T-helper 22 cell (primary cell): ENCODE data around the gene RUBCN.

Source experiments
- DNase-seq: peaks from one replicate; pipeline ENCODE4 v3.0.0-alpha.2; 2020; ENCODE audit warnings: low read depth

The RUBCN gene

GRCh38 chr3:197736491-197737318 is at the start of gene RUBCN:
Gene RUBCN (minus strand): TSS chr3:197736904. CDS start chr3:197736719, 185 bp downstream.
- DNase-seq, result peak; percentile 94

GRCh38 chr3:197784019-197784585 is 47.4 kb upstream of the RUBCN start:
- DNase-seq, result no peak

- DNase-seq, result no peak
Observed at GRCh38 chr3:197782230-197782629, 45.5 kb upstream of the RUBCN start.

- DNase-seq, result no peak
Observed at GRCh38 chr3:197775317-197775716, 38.6 kb upstream of the RUBCN start.

- DNase-seq, result no peak
Observed at GRCh38 chr3:197761784-197762183, 25.1 kb upstream of the RUBCN start.

GRCh38 chr3:197758512-197758911 is 21.8 kb upstream of the RUBCN start:
- no peak for DNase-seq

GRCh38 chr3:197756704-197757103 is 20.0 kb upstream of the RUBCN start:
- DNase-seq, result no peak

GRCh38 chr3:197753263-197753662 is 16.6 kb upstream of the RUBCN start:
- no peak for DNase-seq

- DNase-seq, result no peak
Observed at GRCh38 chr3:197752107-197752506, 15.4 kb upstream of the RUBCN start.

GRCh38 chr3:197750858-197751737 is 14.4 kb upstream of the RUBCN start:
- no peak for DNase-seq

- peak; percentile 30 for DNase-seq
Observed at GRCh38 chr3:197750396-197750831, 13.7 kb upstream of the RUBCN start.

GRCh38 chr3:197749601-197750395 is 13.1 kb upstream of the RUBCN start, which contains the start of gene FYTTD1:
Gene FYTTD1 (plus strand): TSS chr3:197749883. CDS start chr3:197749972, 89 bp downstream.
- peak; percentile 79 for DNase-seq

- DNase-seq, result peak; percentile 59
Observed at GRCh38 chr3:197749315-197749600, 12.6 kb upstream of the RUBCN start.

- no peak for DNase-seq
Observed at GRCh38 chr3:197748597-197749314, 12.1 kb upstream of the RUBCN start.

GRCh38 chr3:197746801-197747237 is 10.1 kb upstream of the RUBCN start:
- no peak for DNase-seq

GRCh38 chr3:197746209-197746608 is 9.5 kb upstream of the RUBCN start:
- DNase-seq, result no peak

- no peak for DNase-seq
Observed at GRCh38 chr3:197742787-197743186, 6.1 kb upstream of the RUBCN start.

- DNase-seq, result no peak
Observed at GRCh38 chr3:197737749-197738462, 1.2 kb upstream of the RUBCN start.

- DNase-seq, result no peak
Observed at GRCh38 chr3:197737319-197737649, 580 bp upstream of the RUBCN start.

- DNase-seq, result no peak
Observed at GRCh38 chr3:197736010-197736490, 654 bp downstream of the RUBCN start.
